ENCODE data around the gene ASGR2.

GRCh38 chr17:7081341-7082062 is 33.1 kb downstream of the ASGR2 start:
- no peak for TF ChIP-seq YY1 (IDR thresholded peaks at IDR 0.05; ENCODE audit: insufficient read depth, insufficient read length)
- TF ChIP-seq SUZ12 (IDR thresholded peaks at IDR 0.05; ENCODE audit: extremely low read depth, insufficient read depth, insufficient read length), result no peak
- TF ChIP-seq ZNF274 (IDR thresholded peaks at IDR 0.05; ENCODE audit: low read depth, low read length), result no peak

Measured in NT2/D1 (cell line).